Liver (tissue), 3 donors: ENCODE data around the gene PPP6R2.

Source experiments
- MAX ChIP-seq: IDR thresholded peaks from 2 replicates; pipeline ENCODE4 v1.6.1; 2016; ENCODE audit warnings: antibody characterized with exemption
- RXRA ChIP-seq, 2 donors: IDR thresholded peaks; 2 replicates each; pipeline ENCODE4 v1.6.1; 2017 to 2018; ENCODE audit warnings: antibody characterized with exemption in 2 of 2, mild to moderate bottlenecking in 1 of 2
- SP1 ChIP-seq: IDR thresholded peaks from 2 replicates; pipeline ENCODE4 v1.6.1; 2018; ENCODE audit warnings: antibody characterized with exemption, mild to moderate bottlenecking
- TAF1 ChIP-seq: conservative IDR thresholded peaks from 2 replicates; pipeline ENCODE4 v1.6.1; 2016; ENCODE audit warnings: antibody characterized with exemption, mild to moderate bottlenecking
- ZBTB33 ChIP-seq: IDR thresholded peaks from 2 replicates; pipeline ENCODE4 v1.6.1; 2016; ENCODE audit warnings: antibody characterized with exemption
- TF ChIP-seq, protein P1 (sequence below): fragments of 150-350 bp; IDR thresholded peaks from 2 replicates; pipeline ENCODE4 v1.5.1; 2017; ENCODE audit warnings: improper control_type of control experiment, low read depth, low read length; ENCODE audit not compliant: missing input control
- donor health status: healthy.
- donor health status: healthy.

- TF ChIP-seq TAF1 (no peak), SP1 (no peak), ZBTB33 (no peak), MAX (no peak), RXRA (IDR thresholded peaks at IDR 0.05) (peak in 1 of 2 donors; percentile 19)
- TF ChIP-seq, protein P1, sequence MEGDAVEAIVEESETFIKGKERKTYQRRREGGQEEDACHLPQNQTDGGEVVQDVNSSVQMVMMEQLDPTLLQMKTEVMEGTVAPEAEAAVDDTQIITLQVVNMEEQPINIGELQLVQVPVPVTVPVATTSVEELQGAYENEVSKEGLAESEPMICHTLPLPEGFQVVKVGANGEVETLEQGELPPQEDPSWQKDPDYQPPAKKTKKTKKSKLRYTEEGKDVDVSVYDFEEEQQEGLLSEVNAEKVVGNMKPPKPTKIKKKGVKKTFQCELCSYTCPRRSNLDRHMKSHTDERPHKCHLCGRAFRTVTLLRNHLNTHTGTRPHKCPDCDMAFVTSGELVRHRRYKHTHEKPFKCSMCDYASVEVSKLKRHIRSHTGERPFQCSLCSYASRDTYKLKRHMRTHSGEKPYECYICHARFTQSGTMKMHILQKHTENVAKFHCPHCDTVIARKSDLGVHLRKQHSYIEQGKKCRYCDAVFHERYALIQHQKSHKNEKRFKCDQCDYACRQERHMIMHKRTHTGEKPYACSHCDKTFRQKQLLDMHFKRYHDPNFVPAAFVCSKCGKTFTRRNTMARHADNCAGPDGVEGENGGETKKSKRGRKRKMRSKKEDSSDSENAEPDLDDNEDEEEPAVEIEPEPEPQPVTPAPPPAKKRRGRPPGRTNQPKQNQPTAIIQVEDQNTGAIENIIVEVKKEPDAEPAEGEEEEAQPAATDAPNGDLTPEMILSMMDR: no peak
Measured at GRCh38 chr22:50485221-50486131, 142.3 kb downstream of the PPP6R2 start.
